Stomach (tissue), 4 donors: ENCODE measurements around the gene HERPUD1.

Source experiments
- CTCF ChIP-seq, 7 experiments: fragments of 450-650 bp in 4 of 7; fragments of 200-600 bp in 3 of 7; sonication (generic) in 3 of 7; IDR thresholded peaks; one replicate each; pipeline ENCODE4 v1.5.1; 2016 to 2019; ENCODE audit warnings: antibody characterized with exemption in 7 of 7, control low read depth in 2 of 7, mild to moderate bottlenecking in 1 of 7
- POLR2A ChIP-seq, 4 donors: fragments of 450-650 bp; IDR thresholded peaks; one replicate each; pipeline ENCODE4 v1.6.1; 2016; ENCODE audit warnings: antibody characterized with exemption in 4 of 4, control low read depth in 2 of 4, mild to moderate bottlenecking in 1 of 4, moderate library complexity in 1 of 4

- no peak for TF ChIP-seq CTCF (IDR thresholded peaks at IDR 0.05)
- TF ChIP-seq POLR2A (IDR thresholded peaks at IDR 0.05): no peak
These were observed 2.3 kb upstream of the HERPUD1 start for GRCh38 chr16:56929639-56930038.
